Putamen (tissue), 1 donor: Measurements from ENCODE around the gene PRSS12.
"Not testable (repeated sequence)": the region's sequence is repeated elsewhere in the genome, so short reads cannot be mapped to it uniquely, and the experiment has no call there.

Experiments used
- DNase-seq: peaks from one replicate; pipeline ENCODE4 v3.0.0-alpha.2; 2016; ENCODE audit warnings: low spot score

PRSS12 gene, protein sequence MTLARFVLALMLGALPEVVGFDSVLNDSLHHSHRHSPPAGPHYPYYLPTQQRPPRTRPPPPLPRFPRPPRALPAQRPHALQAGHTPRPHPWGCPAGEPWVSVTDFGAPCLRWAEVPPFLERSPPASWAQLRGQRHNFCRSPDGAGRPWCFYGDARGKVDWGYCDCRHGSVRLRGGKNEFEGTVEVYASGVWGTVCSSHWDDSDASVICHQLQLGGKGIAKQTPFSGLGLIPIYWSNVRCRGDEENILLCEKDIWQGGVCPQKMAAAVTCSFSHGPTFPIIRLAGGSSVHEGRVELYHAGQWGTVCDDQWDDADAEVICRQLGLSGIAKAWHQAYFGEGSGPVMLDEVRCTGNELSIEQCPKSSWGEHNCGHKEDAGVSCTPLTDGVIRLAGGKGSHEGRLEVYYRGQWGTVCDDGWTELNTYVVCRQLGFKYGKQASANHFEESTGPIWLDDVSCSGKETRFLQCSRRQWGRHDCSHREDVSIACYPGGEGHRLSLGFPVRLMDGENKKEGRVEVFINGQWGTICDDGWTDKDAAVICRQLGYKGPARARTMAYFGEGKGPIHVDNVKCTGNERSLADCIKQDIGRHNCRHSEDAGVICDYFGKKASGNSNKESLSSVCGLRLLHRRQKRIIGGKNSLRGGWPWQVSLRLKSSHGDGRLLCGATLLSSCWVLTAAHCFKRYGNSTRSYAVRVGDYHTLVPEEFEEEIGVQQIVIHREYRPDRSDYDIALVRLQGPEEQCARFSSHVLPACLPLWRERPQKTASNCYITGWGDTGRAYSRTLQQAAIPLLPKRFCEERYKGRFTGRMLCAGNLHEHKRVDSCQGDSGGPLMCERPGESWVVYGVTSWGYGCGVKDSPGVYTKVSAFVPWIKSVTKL

DNA sequence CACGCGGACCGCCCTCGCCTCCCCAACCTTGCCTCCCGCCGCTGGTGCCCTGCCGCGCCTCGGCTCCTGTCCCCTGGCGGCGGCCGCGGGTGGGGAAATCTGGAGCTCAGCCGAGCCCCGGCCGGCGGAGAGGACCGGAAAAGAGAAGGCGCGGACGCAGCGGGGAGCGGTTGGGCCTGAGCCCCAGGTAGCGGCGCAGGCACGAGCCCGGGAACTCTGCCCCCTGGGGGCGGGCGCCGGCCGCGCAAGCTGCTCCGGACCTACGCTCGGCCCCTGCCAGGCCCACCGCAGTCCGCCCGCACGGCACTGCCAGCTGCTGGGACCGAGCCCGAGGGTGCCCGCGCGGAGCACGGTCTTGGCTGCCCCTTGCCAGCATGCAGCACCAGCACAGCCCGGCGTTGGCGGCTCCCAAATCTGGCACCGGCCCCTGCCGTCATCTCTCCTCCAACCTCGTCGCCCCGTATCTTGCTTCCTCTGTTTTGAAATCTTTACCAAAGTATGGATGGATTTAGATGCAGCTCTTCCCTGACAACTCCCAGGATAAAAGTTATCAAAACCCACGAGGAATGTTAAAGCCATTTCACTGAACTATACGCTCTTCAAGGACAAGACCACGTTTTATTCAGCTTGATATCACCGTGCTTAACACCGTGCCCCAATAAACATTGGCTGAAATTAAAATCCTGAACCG is at the start of gene PRSS12:
Gene PRSS12 (minus strand): TSS at position 161 of the 691 bp plus-strand sequence. CDS start 283 bp downstream, outside the sequence.
- no peak for DNase-seq

DNA sequence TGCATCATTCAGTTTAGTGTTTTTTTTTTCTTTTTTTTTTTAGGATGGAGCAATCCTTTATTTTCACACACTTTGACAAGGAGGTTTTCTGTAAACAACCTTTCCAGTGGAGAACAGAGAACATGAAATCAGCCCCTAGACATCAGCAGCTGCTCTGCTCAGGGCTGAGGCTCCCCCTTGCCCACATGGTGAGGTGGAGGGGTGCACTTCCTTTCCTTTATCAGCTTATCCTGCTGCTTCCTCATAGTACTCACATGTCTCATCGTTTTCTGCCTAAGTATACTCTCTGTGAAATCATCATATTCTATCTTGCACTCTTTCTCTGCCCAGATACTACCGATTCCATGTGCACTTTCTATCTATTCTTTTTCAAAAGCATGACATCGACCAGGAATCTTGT is 47.6 kb upstream of the PRSS12 start:
- DNase-seq: no peak

DNA sequence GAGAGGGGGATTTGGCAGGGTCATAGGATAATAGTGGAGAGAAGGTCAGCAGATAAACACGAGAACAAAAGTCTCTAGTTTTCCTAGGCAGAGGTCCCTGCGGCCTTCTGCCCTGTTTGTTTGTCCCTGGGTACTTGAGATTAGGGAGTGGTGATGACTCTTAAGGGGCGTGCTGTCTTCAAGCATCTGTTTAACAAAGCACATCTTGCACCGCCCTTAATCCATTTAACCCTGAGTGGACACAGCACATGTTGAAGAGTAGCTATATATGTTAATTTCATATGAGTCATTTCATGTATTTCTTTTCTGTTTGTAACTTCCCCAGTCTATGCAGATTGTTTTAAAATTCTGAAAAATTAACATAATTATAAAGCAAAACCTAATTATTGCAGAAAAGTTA is 47.1 kb upstream of the PRSS12 start:
- not testable (repeated sequence) for DNase-seq

DNA sequence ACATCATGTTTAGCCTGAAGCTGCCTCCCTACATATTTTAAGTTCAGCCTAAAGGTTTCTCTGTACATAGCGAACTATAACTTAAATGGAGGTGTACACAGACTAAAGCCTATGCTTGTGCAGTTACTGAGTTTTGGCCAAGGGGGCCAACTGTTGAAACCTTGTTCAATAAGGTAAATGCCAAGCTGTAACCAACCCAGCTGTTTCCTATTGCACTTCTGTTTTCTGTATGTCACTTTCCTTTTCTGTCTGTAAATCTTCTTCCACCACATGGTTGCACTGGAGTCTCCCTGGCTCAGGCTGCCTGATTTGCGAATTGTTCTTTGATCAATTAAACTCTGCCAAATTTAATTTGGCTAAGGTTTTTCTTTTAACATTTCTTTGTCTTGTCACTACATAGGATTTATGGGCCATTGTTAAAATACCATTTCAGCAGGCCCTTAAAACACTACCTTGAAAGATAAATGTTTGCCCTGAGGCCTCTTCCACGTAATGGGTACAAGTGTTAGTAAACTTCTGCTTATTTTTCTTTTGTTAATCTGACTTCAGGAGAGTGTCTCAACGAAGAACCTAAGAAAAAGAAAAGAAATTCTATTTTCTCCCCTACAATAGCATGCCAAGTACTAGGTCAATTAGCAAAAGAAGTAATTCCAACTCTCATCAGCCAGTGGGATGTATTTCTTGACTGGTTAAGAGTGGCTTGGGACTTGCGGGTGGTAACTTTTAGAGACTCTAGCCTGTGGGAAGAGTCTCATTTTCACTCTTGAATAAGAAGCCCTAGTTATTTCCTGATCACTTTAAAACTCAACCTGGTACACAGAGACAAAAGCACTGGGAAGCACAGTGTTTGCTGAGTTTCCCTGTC is 45.7 kb upstream of the PRSS12 start:
- no peak for DNase-seq

- no peak for DNase-seq
These were observed 44.8 kb upstream of the PRSS12 start for GRCh38 chr4:118397623-118397979.

DNA sequence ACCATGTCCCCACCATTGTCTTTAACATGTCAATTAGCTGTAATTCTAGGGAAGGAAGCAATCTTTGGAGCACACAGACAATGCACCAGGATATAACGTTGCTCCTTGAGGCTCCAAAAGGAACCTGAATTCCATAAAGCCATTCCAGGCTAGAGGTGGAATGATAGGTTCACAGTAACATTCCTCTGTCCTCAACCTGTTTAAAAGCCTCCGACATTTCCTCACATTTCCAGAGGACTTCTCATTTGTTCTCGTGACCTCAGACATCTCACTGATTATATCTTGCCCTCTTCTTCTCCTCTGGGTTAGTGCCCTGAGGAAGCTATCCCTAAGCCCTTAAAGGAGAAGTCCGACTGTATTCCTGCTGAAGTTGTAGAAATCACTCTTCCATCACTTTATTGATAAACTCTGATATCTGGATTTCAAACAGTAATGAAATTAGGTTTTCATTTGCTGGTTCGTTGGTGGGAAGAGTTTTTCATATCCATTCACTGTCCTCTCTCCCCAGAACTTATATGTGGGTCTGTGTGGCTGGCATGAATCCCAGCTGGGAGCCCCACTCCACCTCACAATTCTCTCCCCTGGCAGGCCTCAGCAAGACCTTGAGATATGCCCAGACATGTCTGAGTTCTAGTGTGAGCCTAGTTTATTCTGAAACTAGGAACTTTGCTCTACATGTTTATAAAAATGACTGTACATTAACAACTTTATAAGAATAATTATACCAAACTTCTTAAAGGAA is 44.2 kb upstream of the PRSS12 start:
- DNase-seq: no peak

DNA sequence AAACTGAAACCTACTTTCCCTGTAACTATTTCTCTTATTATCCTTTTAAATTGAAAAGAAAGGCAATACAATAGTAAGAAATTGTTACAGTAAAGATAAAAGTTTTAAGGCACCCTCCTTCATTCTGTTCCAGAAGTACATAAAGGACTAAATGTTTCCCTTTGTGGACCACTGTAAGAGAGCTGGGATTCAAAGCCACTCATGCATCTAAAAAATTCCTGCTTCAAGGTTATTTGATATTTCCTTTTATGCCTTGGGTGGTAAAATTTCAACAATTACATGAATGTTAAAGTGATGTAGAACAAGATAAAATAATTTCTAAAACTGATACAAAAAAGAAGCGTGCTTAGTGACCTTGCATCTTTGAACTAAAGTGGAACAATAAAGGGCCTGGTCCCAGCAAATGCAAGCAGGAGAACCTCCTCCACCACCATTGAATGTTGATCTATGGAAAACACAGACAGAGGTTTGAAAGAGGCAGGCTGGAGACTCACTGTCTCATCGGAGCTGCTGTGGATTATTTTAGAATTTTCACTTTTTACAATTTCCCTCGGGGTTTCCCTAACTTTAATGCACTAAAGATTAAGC is 42.3 kb upstream of the PRSS12 start:
- no peak for DNase-seq

DNA sequence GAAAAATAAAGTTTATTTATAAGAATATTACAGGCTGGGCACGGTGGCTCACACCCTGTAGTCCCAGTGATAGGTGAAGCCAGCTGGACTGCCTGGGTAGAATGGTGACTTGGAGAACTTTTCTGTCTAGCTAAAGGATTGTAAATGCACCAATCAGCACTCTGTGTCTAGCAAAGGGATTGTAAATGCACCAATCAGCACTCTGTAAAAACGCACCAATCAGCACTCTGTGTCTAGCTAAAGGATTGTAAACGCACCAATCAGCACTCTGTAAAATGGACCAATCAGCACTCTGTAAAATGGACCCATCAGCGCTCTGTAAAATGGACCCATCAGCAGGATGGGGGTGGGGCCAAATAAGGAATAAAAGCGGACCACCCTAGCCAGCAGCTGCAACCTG is 39.7 kb upstream of the PRSS12 start:
- not testable (repeated sequence) for DNase-seq

GRCh38 chr4:118390121-118390520 is 37.3 kb upstream of the PRSS12 start:
- DNase-seq: no peak

- DNase-seq: no peak
These were observed 36.9 kb upstream of the PRSS12 start for GRCh38 chr4:118389721-118390120.

- DNase-seq: no peak
These were observed 35.8 kb upstream of the PRSS12 start for GRCh38 chr4:118388606-118389005.

DNA sequence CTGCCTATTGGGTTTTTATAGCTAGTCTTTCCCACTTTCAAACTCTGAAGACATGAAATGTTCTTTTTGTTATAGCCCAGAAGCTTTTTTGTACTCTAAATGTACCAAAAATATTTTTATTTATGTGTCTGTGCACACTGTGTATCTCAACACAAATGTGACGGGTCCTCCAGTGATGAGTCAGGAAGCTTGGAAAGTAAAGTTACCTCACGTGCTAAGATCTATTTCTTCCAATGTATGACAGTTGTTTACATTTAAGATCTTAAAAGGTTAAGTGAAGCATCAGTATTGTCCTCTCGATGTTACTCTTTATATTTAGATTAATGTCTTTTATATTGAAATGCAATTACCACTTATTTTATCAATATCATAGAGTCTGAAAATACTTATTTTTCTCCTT is 29.1 kb upstream of the PRSS12 start:
- DNase-seq: no peak

DNA sequence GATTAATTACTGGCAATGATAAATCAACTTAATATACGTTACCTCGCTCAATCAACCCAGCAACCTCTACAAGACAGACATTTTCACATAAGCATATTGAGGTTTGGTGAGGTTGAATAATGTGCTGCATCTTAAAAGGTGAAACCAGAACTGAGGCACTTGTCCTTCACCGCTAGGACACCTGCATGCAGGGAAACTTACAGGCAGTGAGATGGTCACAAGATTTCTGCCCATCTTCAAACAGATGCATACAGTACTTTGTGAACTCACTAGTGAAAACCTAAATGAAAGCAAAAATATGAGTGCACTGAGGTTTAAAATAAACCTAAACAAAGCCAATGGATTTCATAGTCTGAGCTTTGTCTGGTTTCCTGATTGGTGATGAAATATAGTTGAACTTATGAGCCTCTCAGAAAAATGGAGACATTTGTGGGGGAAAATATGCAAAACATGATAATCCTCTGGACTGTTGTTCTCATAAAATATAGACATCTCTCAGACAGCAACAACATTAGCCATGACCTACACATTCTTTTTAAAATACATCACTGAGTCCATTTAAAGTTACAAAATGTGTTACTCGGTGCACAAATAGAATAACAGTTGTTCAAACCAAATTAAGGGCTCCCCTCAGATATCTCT is 20.9 kb upstream of the PRSS12 start:
- DNase-seq: no peak

DNA sequence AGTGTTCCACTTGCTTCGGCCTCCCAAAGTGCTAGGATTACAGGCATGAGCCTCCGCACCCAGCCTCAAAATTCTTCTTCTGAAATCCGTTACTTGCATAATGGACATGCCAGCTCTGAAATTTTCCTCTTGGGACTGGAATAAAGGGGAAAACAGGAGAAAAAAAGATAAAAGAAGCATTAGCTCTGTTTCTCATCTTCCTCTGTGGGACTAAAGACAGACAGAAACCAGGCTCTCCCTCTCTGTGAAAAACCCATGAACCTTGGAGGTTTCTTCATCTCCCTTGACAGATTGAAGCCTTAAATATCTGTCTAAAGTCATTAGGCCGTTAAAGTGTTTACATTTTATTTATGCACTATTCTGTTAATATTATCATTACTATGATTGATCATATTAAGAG is 19.4 kb upstream of the PRSS12 start:
- DNase-seq: no peak

GRCh38 chr4:118369231-118369630 is 16.4 kb upstream of the PRSS12 start:
- no peak for DNase-seq

DNA sequence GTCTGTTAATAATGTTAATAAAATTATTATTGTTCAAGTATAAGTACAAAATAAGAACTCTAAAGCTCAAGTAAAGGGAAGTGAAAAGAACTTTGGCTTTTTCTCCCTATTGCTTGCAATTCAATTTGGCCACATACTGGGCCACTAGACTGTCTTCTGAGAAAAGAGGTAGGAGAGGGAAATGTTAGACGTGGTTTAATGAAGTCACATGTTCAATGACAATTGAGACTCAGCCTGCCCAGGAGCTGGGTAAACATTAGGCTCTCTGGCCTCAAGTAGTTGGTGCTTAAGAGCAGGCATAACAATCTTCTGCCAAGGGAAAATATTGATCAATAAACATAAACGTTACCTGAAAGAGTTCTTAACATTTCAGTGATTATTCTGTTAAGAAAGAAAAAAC is 15.1 kb upstream of the PRSS12 start:
- no peak for DNase-seq

GRCh38 chr4:118367361-118367760 is 14.6 kb upstream of the PRSS12 start:
- DNase-seq: no peak

GRCh38 chr4:118363166-118363565 is 10.4 kb upstream of the PRSS12 start:
- DNase-seq: no peak

DNA sequence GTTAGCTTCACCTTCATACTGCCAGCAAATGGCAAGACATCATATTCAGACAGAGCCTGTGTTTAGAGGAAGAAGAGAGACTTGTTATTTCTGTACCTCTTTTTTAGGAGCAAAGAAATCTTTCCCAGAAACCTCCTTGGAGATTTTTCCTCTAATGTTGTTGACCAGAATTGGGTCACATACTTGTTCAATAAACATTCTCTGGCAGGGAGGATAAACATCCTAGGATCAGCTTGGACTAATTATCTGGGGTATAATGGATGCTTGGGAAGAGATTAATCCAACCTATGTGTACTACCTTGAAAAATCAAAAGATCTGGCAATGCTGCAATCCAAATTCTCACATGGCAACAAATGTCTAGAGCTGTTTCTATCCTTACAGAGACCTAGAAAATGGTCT is 8.4 kb upstream of the PRSS12 start:
- DNase-seq: no peak

GRCh38 chr4:118360106-118360505 is 7.3 kb upstream of the PRSS12 start:
- DNase-seq: no peak
